Measurements from ENCODE around the gene RXRB.
"Not testable (repeated sequence)": the region's sequence is repeated elsewhere in the genome, so short reads cannot be mapped to it uniquely, and the experiment has no call there.

Gene RXRB

GRCh38 chr6:33163540-33163939 lies 36.9 kb downstream of the RXRB start:
- no peak for DNase-seq (ENCODE audit: low spot score)

- peak; percentile 68 for DNase-seq (ENCODE audit: low spot score)
Measured at GRCh38 chr6:33161354-33162331, 38.8 kb downstream of the RXRB start.

- DNase-seq (ENCODE audit: low spot score): peak; percentile 27
Measured at GRCh38 chr6:33160728-33161344, 39.6 kb downstream of the RXRB start.

- no peak for DNase-seq (ENCODE audit: low spot score)
Measured at GRCh38 chr6:33160096-33160495, 40.4 kb downstream of the RXRB start.

- no peak for DNase-seq (ENCODE audit: low spot score)
Measured at GRCh38 chr6:33156964-33157363, 43.5 kb downstream of the RXRB start.

- DNase-seq (ENCODE audit: low spot score): no peak
Measured at GRCh38 chr6:33156561-33156960, 43.9 kb downstream of the RXRB start.

- DNase-seq (ENCODE audit: low spot score): no peak
Measured at GRCh38 chr6:33154349-33154748, 46.1 kb downstream of the RXRB start.

- no peak for DNase-seq (ENCODE audit: low spot score)
Measured at GRCh38 chr6:33151050-33151449, 49.4 kb downstream of the RXRB start.

GRCh38 chr6:33150560-33150959 lies 49.9 kb downstream of the RXRB start:
- not testable (repeated sequence) for DNase-seq (ENCODE audit: low spot score)

GRCh38 chr6:33147807-33148666 lies 52.4 kb downstream of the RXRB start:
- DNase-seq (ENCODE audit: low spot score): peak; percentile 45

- DNase-seq (ENCODE audit: low spot score): peak; percentile 46
Measured at GRCh38 chr6:33144373-33144772, 56.1 kb downstream of the RXRB start.
